Activated CD4-positive, alpha-beta T cell treated with anti-CD3 and anti-CD28 coated beads for 36 hours (primary cell): Measurements from ENCODE around the gene SLC48A1. TPM values are rescaled to one million over a fixed set of nuclear protein-coding genes. Genes with fewer than 3 reads are reported as not detected.

Experiments used
- ATAC-seq: fragments of 200-7000 bp; cut with Tn5 transposase; one replicate; pipeline ENCODE4 v1.10.0; 2021; ENCODE audit warnings: mild to moderate bottlenecking, moderate library complexity
- CTCF ChIA-PET: fragments of 350-600 bp; sonication (Branson Sonifier 250); formaldehyde crosslinking; loops from one replicate; lab custom pipeline; 2021; ENCODE audit warnings: antibody characterized with exemption; lab: Charles Lee
- POLR2A ChIA-PET: fragments of 350-600 bp; sonication (Branson Sonifier 250); formaldehyde crosslinking; loops from one replicate; lab custom pipeline; 2021; ENCODE audit warnings: antibody characterized with exemption, inconsistent platforms; lab: Charles Lee
- DNase-seq: peaks from one replicate; pipeline ENCODE4 v3.0.0-alpha.2; 2020
- H3K27ac Mint-ChIP-seq: one replicate; pipeline ENCODE4 v1.8.0; 2021; ENCODE audit warnings: mixed read lengths
- H3K27me3 Mint-ChIP-seq: one replicate; pipeline ENCODE4 v1.8.0; 2021; ENCODE audit warnings: mixed read lengths
- H3K36me3 Mint-ChIP-seq: one replicate; pipeline ENCODE4 v1.8.0; 2021; ENCODE audit warnings: low read depth, mixed read lengths
- H3K4me1 Mint-ChIP-seq: one replicate; pipeline ENCODE4 v1.8.0; 2021; ENCODE audit warnings: mixed read lengths
- H3K4me3 Mint-ChIP-seq: one replicate; pipeline ENCODE4 v1.8.0; 2021; ENCODE audit warnings: mild to moderate bottlenecking, moderate library complexity, mixed read lengths
- H3K9me3 Mint-ChIP-seq: one replicate; pipeline ENCODE4 v1.8.0; 2021; ENCODE audit warnings: low read depth, mixed read lengths
- intact Hi-C, 2 experiments: fragments of 100-400 bp; cut with DNase I in 1 of 2; cut with micrococcal nuclease in 1 of 2; formaldehyde crosslinking; loops; one replicate each; pipeline versions ENCODE4 v1.14.2 to v1.15.1; 2022 to 2024; cut with DNase I, micrococcal nuclease
- total RNA-seq, 2 experiments: library from RNA; stranded (reverse); gene quantifications; one replicate each; pipeline ENCODE4 v1.2.3, GENCODE V29; 2021

Gene SLC48A1
- total RNA-seq, 2 experiments from 2014 or later, result 5.9 to 8.5 TPM

GRCh38 chr12:47783821-47784819, 11.1 kb downstream of the SLC48A1 start:
- peaks cover 34% of the 10 kb centered on the region for H3K4me1 Mint-ChIP-seq
- no peak for ATAC-seq
- no peaks in the 10 kb centered on the region for H3K9me3 Mint-ChIP-seq
- peaks cover 59% of the 10 kb centered on the region for H3K36me3 Mint-ChIP-seq
- CTCF ChIA-PET, result interaction anchor here (0.9 to 1.0 kb wide), 2 partner anchors 23 to 54 kb away, joined by 3 to 5 read pairs; no protein-coding TSS in a partner anchor
- DNase-seq, result no peak
- no peaks in the 10 kb centered on the region for H3K27me3 Mint-ChIP-seq
- H3K27ac Mint-ChIP-seq, result peak overlapping the region; percentile 78
- intact Hi-C loops, result no loop called here
- POLR2A ChIA-PET, result no interaction called here
- no peak overlapping the region for H3K4me3 Mint-ChIP-seq

DNA sequence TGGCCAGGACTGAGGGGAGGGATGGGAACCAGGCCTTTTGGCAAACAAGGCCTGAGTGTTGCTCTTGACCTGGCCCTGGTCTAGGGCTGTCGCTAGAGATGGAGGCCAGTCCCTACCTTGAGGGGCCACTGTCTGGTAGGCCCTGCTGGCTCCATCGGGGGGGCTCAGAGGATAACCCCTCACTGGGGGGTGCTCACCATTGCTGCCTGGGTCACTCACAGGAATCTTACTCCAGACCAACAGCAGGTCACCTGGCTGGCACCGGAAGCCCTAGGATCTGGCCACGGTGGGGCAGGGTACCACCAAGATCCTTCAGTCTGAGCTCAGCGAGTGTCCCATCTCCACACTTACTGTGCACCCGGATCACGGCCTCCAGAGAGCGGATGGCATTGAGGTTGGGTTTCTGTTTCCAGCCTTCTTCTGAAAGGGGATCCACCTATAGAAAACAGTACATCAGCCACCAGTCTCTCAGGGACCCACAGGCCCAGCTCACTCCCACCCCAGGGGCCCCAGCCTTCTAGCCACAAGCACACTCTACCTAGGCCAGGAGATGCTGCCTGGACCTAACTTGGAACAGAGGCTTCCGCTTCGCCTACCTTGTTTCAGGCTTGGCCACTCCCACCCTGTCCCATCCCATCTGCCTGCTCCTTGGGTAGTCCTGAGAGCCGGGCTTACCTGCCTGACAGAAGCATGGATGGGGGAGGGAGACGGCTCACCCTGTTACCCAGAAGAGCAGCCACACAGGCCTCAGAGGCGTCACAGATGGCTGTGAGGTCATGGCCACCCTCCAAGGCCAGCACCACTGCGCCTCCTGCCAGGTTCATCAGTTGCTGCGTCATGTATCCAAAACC, 12.2 kb downstream of the SLC48A1 start:
- intact Hi-C loops, result no loop called here
- H3K27me3 Mint-ChIP-seq, result no peaks in the 10 kb centered on the region

GRCh38 chr12:47785887-47786661, 13.0 kb downstream of the SLC48A1 start:
- intact Hi-C loops, result no loop called here
- H3K4me1 Mint-ChIP-seq, result peaks cover 32% of the 10 kb centered on the region
- H3K36me3 Mint-ChIP-seq, result peaks cover 73% of the 10 kb centered on the region
- peak overlapping the region; percentile 78 for H3K27ac Mint-ChIP-seq
- no peaks in the 10 kb centered on the region for H3K9me3 Mint-ChIP-seq
- ChIA-PET CTCF (interaction anchor here (0.5 to 1.6 kb wide), 8 partner anchors 9 to 68 kb away, joined by 3 to 6 read pairs (median 4); no protein-coding TSS in a partner anchor), POLR2A (interaction anchor here (0.6 to 0.9 kb wide), 2 partner anchors 13 to 48 kb away, joined by 3 to 5 read pairs; partner anchors contain the start of gene SLC48A1)
- no peak for DNase-seq
- ATAC-seq, result peak; percentile 36
- H3K27me3 Mint-ChIP-seq, result no peaks in the 10 kb centered on the region
- H3K4me3 Mint-ChIP-seq, result no peak overlapping the region

More for the DNA sequence above, 12.2 kb downstream of the SLC48A1 start:
- ChIA-PET CTCF (interaction anchor here (0.6 to 1.6 kb wide), 8 partner anchors 9 to 67 kb away, joined by 3 to 6 read pairs (median 4); no protein-coding TSS in a partner anchor), POLR2A (interaction anchor here (0.9 kb wide), 1 partner anchor 49 kb away, joined by 3 read pairs; no protein-coding TSS in a partner anchor)
- Mint-ChIP-seq H3K4me3 (no peak overlapping the region), H3K27ac (peak overlapping the region; percentile 78), H3K9me3 (no peaks in the 10 kb centered on the region), H3K4me1 (peaks cover 32% of the 10 kb centered on the region), H3K36me3 (peaks cover 66% of the 10 kb centered on the region)
- DNase-seq (no peak), ATAC-seq (no peak)

- ATAC-seq, result no peak
- peaks cover 32% of the 10 kb centered on the region for H3K4me1 Mint-ChIP-seq
- no peak overlapping the region for H3K4me3 Mint-ChIP-seq
- peak overlapping the region; percentile 78 for H3K27ac Mint-ChIP-seq
- DNase-seq, result no peak
- CTCF ChIA-PET, result interaction anchor here (0.5 to 2.5 kb wide), 10 partner anchors 16 to 68 kb away, joined by 3 to 11 read pairs (median 4); no protein-coding TSS in a partner anchor
- H3K36me3 Mint-ChIP-seq, result peaks cover 75% of the 10 kb centered on the region
- H3K9me3 Mint-ChIP-seq, result no peaks in the 10 kb centered on the region
- POLR2A ChIA-PET, result interaction anchor here (0.6 to 0.9 kb wide), 2 partner anchors 13 to 47 kb away, joined by 3 to 5 read pairs; partner anchors contain the start of gene SLC48A1
- intact Hi-C loops, result no loop called here
- no peaks in the 10 kb centered on the region for H3K27me3 Mint-ChIP-seq
Measured at GRCh38 chr12:47786662-47787280, 13.7 kb downstream of the SLC48A1 start.

DNA sequence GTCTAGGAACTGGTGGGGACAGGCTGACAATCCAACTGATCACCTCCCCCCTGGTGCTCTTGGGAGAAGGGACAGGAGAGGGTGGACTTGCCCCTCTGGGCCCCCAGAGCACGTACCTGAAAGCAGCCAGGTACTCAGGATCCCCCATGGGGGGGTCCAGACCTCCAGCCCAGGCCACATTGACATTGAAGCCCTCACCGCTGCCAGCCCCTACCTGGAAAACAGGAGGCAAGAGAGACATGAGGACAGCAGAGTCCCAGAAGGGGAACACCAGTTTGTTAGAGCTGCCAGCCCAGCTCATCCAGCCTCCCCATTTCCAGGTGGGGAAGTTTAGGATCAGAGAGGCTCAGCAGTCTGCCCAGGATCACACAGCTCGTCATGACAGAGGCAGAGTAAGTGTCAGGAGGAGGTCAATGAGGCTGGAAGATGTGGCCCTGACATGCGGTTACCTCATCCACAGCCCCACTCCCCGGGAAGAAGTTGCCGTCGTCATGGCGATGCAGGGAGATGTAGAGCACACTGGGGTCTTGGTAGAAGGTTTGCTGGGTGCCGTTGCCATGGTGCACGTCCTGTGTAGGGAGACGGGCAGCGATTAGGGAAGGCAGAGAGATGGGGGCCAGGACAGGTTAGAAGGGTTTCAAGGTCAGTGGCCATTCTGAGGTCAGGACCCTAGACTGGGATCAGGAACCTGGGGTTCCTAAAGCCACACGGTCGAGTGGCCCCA, 14.7 kb downstream of the SLC48A1 start:
- Mint-ChIP-seq H3K27ac (peak overlapping the region; percentile 78), H3K9me3 (no peaks in the 10 kb centered on the region), H3K36me3 (peaks cover 82% of the 10 kb centered on the region), H3K27me3 (no peaks in the 10 kb centered on the region), H3K4me3 (no peak overlapping the region), H3K4me1 (peaks cover 29% of the 10 kb centered on the region)
- ChIA-PET CTCF (interaction anchor here (0.6 to 2.5 kb wide), 7 partner anchors 10 to 53 kb away, joined by 3 to 11 read pairs (median 4); no protein-coding TSS in a partner anchor), POLR2A (no interaction called here)
- ATAC-seq (no peak), DNase-seq (no peak)
- intact Hi-C loops, result no loop called here

- ATAC-seq (no peak), DNase-seq (no peak)
- Mint-ChIP-seq H3K4me1 (peaks cover 29% of the 10 kb centered on the region), H3K27me3 (no peaks in the 10 kb centered on the region), H3K9me3 (no peaks in the 10 kb centered on the region), H3K4me3 (no peak overlapping the region), H3K27ac (peak overlapping the region; percentile 74), H3K36me3 (peaks cover 81% of the 10 kb centered on the region)
- intact Hi-C loops, result no loop called here
- POLR2A ChIA-PET, result no interaction called here
- CTCF ChIA-PET, result interaction anchor here (0.6 to 2.5 kb wide), 7 partner anchors 9 to 1990 kb away, joined by 3 to 12 read pairs (median 5); no protein-coding TSS in a partner anchor
Measured at GRCh38 chr12:47789141-47789540, 16.1 kb downstream of the SLC48A1 start.

GRCh38 chr12:47789712-47790489, 16.9 kb downstream of the SLC48A1 start:
- DNase-seq (no peak), ATAC-seq (no peak)
- intact Hi-C loops, result no loop called here
- ChIA-PET CTCF (interaction anchor here (0.8 to 2.4 kb wide), 8 partner anchors 9 to 75 kb away, joined by 3 to 12 read pairs (median 3); no protein-coding TSS in a partner anchor), POLR2A (no interaction called here)
- Mint-ChIP-seq H3K9me3 (no peaks in the 10 kb centered on the region), H3K27ac (no peak overlapping the region), H3K4me1 (peaks cover 27% of the 10 kb centered on the region), H3K27me3 (no peaks in the 10 kb centered on the region), H3K4me3 (no peak overlapping the region), H3K36me3 (peaks cover 81% of the 10 kb centered on the region)

GRCh38 chr12:47790676-47791350, 17.8 kb downstream of the SLC48A1 start:
- intact Hi-C loops, result no loop called here
- ATAC-seq (no peak), DNase-seq (no peak)
- H3K36me3 Mint-ChIP-seq, result peaks cover 76% of the 10 kb centered on the region
- no peaks in the 10 kb centered on the region for H3K9me3 Mint-ChIP-seq
- POLR2A ChIA-PET, result no interaction called here
- H3K4me3 Mint-ChIP-seq, result no peak overlapping the region
- H3K4me1 Mint-ChIP-seq, result peaks cover 27% of the 10 kb centered on the region
- no peak overlapping the region for H3K27ac Mint-ChIP-seq
- CTCF ChIA-PET, result interaction anchor here (0.8 to 2.2 kb wide), 7 partner anchors 11 to 76 kb away, joined by 3 to 12 read pairs (median 3); no protein-coding TSS in a partner anchor
- H3K27me3 Mint-ChIP-seq, result no peaks in the 10 kb centered on the region
